ENCODE measurements around the gene RPTOR.

GRCh38 chr17:80725517-80725916, 180.9 kb downstream of the RPTOR start:
- TF ChIP-seq CTCF (conservative IDR thresholded peaks at IDR 0.05; ENCODE audit: low read length) (no peak), EZH2phosphoT487 (IDR thresholded peaks at IDR 0.05; ENCODE audit: borderline replicate concordance, low read depth, low read length) (no peak)

Measured in OCI-LY7 (cell line).